ENCODE results near the gene TBC1D23.

DNA sequence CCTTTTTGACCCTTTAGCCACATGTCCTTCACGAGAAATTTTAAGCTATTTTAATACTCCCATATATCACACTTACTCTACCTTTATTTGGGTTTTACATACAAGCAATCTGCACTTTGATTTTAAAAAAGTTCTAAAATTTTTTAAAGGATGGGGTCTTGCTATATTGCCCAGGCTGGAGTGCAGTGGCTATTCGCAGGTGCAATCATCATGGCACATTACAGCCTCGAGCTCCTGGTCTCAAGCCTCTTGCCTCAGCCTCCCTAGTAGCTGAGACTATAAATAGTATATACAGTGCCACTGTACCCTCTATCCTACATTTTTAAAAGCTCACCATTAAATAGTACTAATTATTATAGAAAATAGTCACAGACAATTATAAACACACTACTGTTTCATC is 103.6 kb downstream of the TBC1D23 start:
- TF ChIP-seq, protein P1, sequence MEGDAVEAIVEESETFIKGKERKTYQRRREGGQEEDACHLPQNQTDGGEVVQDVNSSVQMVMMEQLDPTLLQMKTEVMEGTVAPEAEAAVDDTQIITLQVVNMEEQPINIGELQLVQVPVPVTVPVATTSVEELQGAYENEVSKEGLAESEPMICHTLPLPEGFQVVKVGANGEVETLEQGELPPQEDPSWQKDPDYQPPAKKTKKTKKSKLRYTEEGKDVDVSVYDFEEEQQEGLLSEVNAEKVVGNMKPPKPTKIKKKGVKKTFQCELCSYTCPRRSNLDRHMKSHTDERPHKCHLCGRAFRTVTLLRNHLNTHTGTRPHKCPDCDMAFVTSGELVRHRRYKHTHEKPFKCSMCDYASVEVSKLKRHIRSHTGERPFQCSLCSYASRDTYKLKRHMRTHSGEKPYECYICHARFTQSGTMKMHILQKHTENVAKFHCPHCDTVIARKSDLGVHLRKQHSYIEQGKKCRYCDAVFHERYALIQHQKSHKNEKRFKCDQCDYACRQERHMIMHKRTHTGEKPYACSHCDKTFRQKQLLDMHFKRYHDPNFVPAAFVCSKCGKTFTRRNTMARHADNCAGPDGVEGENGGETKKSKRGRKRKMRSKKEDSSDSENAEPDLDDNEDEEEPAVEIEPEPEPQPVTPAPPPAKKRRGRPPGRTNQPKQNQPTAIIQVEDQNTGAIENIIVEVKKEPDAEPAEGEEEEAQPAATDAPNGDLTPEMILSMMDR (IDR thresholded peaks at IDR 0.05) = no peak
- TF ChIP-seq POLR2AphosphoS5 (IDR thresholded peaks at IDR 0.05) = no peak

Measured in transverse colon (tissue), 4 donors.